GM03348 (cell line): Measurements from ENCODE around the gene FRS2.
A peak's percentile ranks its signal among the peaks of the same experiment; 100 is the strongest.

Source experiments
- DNase-seq: peaks from one replicate; pipeline ENCODE4 v3.0.0; 2012; ENCODE audit warnings: low spot score

Gene FRS2

DNA sequence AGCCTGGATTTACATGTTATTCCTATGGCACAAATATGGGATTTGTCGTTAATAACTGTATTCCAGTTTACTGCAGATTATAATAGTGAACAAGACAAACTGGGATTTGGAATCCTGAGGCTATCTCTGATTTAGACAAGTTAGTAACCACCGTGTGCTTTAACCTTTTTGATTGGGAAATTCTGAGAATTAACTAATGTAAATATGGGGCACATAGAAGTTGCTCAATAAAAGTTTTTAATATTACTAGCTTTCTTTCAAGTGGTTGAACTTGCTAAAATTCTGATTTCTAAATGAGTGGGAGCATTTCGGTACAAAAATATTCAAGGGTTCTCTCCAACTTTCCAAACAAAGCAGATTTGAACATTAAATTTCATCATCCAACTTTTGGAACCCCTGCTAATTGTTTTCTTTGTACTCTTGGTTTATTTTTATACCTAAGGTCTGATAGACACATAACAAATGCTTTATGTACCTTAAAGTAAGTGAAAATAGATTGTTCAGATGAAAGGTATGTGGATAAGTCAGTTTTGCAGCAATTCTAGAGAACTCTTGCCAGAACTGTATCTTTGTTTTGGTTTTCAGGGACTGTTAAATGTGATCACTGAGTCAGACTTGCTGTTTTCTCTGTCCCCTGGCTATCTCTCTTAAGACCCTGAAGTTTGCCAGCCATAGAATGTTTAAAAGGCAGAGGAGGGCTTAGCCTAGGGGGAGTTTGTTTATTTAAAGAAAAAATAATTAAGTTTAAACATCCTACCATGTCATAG, 57.5 kb downstream of the FRS2 start:
- peak; percentile 42 for DNase-seq

DNA sequence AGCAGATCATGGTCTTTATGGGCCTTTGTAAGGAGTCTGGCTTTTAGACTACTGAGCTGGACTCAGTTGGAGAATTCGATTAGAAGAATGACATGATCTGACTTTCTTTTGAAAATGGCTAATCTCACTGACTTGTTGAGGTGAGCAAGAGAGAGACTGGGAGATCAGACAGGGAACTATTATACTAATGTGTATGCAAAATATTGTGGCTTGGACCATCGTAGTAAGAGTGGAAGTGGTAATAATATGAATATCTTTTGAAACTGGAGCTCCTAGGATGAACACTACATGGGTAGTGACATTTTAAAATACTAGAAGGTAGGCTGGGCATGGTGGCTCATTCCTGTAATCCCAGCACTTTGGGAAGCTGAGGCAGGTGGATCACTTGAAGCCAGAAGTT, 58.8 kb downstream of the FRS2 start:
- DNase-seq, result no peak

DNA sequence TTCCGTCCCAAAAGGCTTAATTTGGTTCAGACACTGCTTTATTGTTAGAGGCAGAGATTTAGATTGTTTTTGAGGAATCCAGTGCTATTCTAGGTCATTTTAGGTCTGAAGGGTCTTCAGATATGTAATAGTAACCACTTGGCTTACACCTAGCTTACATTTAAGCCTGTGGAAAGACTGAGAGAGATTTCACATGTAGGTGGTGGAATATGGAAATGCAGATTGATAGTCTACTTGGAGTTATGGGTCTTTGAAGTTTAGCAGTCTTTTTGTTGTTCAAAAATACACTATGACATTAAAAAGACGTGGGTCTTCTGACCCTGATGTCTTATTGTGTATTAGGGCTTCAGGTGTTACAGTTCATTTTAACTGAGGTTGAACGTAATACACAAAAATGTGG, 63.7 kb downstream of the FRS2 start:
- no peak for DNase-seq

DNA sequence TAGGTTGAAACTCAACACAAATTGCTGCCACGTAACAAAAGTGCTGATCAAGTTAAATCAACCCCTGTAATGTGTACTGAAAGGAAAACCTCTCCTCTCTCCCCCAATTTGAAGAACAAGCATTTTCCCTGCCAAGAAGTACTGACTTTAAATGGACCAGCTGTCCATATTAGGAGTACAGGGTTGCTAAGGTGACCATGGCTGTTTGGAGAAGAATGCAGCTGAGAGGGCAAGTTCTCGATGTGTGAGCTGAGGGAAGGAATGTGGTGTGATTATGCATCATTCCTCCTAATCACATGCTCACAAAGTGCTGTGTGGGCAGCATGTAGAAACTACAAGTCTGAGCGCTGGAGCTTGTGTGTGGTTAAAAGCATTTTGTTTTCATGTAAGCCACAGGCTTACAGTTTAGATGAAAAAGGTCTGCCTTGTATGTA, 64.2 kb downstream of the FRS2 start:
- peak; percentile 91 for DNase-seq

DNA sequence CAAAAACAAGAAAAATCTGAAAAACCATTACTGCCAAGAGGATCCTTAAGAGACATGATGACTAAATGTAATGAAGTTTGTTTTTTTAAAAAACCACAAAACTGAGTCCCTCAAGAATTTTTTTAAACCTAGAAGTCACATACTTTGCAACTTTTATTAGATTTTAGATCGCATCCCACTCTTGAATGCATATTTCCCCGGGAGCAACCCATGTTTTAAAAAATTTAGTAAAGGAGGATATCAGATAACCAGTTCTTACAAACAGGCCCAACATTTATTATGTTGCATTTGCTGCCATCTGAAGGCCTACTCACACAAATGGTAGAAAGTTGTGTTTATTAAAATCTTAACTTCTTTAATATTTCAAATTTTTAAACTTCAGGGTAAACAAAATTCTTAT, 70.8 kb downstream of the FRS2 start:
- peak; percentile 58 for DNase-seq

DNA sequence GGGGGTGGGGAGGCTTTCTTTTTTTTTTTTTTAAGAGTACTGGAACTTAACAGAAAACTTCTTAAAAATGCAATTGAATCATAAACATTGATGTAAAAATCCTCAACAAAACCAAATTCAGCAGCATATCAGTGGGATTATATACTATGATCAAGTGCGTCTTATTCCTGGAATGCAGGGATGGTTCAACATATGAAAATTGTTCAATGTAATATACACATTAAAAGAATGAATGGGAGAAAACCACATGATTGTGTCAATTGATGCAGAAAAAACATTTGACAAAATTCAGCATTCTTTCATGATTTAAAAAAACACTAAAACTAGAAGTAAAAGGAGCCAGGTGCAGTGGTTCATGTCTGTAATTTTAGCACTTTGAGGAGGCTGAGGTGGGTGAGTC, 73.9 kb downstream of the FRS2 start:
- DNase-seq, result no peak

DNA sequence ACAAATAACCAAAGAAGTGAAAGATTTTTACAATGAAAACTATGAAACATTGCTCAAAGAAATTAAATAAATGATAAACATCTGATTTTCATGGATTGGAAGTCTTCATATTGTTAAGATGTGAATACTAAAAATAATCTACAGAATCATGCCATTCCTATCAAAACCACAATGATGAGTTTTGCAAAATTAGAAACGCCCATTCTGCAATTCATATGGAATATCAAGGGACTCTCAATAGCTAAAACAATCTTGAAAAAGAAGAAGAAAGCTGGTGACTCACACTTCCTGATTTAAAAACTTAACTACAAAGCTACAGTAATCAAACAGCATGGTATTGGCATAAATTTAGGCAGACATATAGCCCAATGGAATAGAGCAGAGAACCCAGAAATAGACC, 74.9 kb downstream of the FRS2 start:
- DNase-seq, result no peak

DNA sequence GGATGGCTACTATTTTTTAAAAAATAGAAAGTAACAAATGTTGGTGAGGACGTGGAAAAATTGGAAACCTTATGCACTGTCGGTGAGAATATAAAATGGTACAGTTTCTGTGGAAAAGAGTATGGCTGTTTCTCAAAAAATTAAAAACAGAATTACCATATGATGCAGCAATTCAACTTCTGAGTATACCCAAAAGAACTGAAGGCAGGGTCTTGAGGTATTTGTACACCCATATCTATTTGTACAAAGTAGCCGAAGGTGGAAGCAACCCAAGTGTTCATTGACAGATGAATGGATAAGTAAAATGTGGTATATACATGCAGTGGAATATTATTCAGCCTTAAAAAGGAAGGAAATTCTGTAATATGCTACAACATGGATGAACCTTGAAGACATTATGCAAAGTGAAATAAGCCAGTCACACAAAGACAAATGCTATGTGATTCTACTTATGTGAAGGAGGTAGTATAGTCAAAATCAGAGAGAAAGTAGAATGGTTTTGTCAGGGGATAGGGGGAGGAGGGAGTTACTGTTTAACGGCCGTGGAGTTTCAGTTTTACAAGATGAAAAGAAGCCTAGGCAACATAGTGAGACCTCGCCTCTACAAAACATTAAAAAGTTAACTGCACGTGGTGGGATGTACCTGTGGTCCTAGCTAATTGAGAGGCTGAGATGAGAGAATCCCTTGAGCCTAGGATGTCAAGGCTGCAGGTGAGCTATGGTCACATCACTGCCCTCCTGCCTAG, 76.7 kb downstream of the FRS2 start:
- DNase-seq, result no peak

DNA sequence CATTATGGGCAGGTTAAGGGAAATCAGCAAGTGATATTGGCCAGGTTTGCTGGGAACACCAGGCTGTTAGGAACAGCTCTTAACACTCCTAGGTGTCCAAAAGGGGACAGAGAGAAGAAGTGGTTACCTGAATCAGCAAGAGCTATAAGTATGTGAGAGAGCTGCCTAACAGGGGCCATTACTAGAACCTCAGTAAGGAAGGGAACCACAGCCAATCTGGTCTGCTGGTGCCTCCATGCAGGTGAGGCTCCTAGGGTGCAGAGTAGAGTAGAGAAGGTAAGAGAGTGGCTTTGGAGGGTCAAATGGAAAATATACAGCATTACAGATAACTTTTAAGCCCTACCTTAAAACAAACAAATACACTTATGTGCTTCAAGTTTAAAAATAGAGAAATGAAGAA, 78.5 kb downstream of the FRS2 start:
- no peak for DNase-seq

DNA sequence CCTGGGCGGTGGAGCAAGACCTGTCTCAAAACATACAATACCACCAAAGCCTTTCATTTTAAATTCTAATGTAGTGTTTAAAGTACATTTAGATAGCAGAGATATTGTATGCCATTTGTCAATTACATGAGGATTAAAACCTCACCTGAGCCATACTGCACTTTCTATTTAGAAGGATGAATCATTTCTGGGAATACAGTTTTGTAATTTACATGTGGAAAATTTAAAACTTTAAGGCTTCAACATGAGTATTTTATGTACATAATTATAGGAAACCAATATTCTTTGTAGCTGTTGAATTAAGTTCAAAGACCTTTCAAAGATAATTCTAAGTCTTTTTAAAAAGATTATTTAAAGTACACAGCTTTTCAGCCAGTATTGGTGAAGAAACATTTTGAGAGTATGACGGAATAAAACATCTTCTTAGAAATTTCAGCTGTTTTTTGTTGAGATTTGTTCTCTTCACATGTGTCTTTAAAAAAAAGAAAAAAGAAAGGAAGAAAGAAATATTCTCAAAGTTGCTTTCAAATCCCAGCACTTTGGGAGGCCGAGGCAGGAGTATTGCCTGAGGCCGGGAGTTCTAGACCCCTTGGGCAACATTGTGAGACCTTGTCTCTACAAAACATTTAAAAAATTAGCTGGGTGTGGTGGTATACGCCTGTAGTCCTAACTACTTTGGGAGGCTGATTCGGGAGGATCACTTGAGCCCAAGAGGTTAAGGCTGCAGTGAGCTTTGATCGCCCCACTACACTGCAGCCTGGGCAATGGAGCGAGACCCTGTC, 80.6 kb downstream of the FRS2 start:
- DNase-seq, result no peak

DNA sequence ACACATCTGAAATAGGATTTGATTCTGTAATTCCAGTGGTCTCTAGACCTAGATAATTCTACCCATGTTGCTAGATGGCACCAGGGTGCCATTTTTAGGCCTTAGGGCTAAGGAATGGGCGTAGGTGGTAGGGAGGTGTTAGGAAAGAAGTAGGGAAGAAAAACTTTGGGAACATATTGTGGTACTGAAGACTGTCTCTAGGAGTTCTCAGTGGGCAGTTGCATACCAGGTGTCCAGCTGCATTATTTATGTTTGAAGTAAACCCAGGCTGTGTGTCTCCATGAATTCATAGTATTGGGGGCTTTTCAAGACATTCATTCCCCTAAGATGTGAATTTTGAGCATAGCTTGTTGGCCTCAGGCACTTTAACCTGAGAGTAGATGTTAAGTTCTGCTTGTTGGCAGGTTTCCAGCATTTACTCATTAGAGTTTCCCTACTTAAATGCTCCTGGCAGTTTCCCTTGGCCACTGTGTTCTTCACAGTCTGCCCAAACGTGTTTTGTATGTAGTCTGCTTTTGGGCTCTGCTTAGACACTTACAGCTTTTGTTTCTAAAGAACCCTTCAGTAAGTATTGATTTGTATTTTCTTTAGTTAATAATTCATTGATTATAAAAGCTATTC, 83.5 kb downstream of the FRS2 start:
- DNase-seq, result peak; percentile 10

DNA sequence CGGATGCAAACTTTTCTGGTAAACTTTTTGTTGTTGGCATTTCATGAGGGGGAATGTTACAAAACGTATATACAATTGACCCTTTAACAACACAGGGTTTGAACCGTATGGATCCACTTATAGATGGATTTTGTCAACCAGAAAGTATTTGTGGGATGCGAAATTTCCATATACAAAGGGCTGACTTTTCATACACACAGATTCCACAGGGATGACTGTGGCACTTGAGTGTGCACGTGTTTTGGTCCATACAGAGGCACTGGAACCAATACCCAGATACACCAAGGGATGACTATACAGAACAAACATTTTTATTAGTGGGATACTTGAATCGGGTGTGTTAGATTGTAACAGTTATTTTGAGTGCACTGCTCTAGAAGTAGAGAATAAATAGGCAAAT, 85.3 kb downstream of the FRS2 start:
- peak; percentile 79 for DNase-seq

DNA sequence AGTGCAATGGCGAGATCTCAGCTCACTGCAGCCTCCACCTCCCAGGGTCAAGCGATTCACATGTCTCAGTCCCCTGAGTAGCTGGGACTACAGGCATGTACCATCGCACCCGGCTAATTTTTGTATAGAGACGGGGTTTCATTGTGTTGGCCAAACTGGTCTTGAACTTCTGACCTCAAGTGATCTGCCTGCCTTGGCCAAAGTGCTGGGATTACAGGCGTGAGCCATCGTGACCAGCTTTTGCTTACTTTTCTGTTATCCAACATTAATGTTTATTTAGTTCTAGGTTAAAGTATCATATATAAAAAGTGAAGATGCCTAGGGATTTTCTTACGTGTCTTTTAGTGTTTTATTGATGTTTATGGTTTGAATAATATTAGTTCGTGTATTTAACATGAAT, 86.2 kb downstream of the FRS2 start:
- no peak for DNase-seq

DNA sequence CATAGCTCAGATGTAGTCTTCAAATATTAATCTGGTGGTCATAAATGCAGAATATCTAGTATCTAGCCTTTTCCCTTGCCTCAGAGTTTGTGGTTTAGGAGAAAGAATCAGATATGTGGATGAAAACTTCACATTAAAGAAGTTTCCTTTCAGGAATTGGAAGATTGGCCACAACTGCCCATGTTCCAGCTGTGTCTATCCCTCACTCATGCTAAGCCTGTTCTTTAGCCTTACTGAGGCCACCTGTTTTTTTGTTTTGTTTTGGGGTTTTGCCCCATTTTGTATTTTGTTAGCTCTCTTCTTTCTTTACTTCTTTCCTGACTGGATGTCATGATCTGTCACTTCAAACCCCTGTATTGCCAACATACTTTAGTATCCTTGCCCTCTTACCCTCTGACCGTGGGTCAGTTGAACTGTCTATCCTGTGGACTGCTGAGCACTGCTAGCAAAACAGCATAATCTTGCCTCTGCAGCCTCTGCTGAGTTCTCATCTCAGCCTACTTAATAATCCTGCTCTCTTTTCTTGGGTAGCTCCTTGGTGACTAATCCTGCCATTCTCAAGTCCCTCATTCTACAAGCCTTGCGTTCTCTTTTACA, 93.1 kb downstream of the FRS2 start:
- no peak for DNase-seq

DNA sequence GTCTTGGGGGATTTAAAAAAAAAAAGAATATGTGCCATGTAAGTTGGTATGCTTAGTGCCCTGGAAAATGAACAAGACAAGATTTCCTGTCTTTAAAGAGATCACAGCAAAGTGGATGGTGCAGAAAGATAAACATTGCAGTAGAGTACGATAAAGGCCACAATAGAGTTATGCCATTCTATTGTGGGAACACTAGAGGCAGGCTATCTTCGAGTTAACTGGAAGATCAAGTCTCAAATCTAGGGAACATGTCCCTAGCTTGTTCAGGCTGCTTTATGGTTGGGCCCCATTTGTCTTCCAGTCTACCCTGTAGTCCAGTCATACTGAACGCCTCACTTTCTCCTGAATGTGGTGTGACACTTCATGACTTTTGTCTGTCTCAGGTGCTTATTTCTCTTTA, 96.4 kb downstream of the FRS2 start:
- DNase-seq, result no peak

DNA sequence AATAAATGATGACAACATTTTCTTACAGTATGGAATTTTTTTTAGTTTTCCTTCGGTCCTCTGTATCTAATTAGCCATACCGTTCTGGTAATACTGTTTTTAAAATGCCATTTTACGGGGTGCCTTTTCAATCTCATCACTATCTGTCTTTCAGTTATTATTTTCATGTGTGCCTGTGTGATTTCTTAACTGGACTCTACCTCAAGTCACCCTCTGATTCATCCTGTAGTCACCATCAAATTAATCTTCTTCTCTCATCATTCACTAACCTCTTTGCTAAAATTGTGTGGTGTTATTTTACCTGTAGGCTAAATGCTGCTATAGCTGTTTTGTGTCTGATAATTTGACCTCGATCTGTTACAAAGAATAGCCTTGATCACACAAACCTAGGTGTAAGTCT, 99.0 kb downstream of the FRS2 start:
- peak; percentile 25 for DNase-seq

DNA sequence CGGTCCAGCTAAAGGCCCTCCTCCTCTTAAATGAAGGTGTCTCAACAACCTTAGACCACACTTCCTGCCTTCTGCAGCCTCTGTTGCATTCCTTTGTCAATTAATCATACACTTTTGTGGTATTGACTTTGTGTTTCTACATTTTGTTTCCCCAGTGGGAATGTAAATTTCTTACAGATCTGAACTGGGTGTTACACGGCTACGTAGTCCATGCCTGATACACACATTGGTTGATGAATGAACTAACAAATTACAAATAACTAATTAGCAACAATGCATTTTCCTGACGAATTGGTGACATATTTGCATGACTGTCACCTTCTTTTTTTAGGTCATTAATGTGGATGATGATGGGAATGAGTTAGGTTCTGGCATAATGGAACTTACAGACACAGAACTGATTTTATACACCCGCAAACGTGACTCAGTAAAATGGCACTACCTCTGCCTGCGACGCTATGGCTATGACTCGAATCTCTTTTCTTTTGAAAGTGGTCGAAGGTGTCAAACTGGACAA, 99.9 kb downstream of the FRS2 start:
- peak; percentile 53 for DNase-seq

DNA sequence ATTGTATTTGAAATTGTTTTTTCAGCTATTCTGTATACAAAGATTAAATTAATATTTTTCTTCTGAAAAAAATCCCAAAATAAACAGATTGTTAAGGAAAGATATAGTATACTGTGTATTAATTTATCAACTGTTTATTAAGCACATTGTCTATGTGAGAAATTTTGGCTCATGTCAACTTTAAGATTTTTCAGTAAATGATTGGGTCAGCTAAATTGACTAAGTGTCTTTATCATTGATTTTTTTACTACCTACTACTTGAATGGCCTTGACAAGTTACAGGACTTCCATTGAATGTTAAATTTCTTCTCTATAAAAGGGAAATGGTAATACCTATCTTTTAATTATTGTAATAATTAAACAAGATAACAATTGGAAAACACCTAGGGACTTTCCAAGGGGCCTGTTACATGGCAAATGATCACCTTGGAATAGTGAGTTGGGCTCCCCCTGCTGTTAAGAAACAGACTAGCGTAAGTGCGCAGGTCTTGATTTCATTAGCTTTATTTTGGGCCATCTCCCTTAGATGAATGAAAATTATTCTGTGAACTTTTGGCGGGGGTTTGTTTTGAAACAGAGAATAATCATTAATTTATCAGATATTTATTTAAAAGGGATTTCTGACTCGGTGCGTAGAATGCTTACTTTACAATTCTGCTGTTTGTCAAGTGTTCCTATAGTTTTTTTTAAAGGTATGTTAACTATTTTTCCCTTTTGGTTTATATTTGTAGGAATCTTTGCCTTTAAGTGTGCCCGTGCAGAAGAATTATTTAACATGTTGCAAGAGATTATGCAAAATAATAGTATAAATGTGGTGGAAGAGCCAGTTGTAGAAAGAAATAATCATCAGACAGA, 100.6 kb downstream of the FRS2 start:
- peak; percentile 56 for DNase-seq

DNA sequence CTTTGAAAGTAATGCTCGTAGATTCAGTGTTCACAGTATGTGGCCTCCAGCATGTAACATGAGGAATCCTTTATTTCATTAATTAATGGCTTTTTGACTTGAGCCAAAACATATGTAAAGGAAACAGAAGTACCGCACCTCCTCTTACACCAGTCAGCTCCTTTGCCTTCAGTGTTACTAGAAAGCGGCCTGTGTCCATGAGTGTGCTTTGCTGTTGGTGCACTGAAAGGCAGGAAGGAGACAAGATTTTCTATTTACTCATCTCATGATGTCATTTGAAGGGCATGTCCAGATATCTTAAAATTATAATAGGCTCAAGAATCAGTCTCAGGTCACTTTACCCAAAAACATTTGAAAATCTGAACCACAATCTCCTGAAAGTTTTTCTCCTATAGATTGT, 105.2 kb downstream of the FRS2 start:
- DNase-seq, result no peak

DNA sequence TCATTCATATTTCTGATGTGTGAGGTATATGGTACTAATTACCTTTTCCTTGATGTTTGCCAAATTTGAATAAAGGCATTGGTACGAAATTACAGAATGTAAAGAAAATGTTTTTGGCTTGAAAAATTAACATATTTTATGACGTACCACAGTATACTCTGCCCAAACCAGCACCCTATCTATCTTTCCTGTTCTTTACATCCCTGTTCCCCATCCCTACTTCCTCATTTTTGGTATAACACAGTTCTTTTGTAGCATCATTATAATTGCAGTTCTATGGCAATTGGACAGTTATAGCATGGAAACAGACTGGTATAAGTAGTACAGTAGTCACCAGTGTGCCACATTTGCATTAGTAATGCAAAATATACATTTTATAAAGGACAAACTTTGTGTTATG, 108.1 kb downstream of the FRS2 start:
- no peak for DNase-seq

DNA sequence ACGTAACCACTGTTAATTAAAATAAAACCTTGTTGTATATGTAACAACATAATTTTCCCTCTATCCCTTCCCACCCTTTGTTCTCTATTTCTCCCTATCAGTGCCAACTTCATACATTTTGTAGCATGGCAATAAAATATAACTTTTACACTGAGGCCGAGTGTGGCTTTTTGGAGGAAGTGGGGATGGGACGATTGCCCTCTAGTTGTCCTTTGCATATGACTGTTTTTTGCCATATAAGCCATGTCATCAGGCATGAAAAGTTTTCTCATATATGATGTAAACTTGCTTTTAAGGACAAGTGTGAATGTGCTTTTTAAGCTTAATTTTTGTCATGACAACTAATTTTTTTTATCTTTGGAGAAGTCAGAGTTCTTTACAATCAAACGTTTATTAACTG, 108.8 kb downstream of the FRS2 start:
- DNase-seq, result no peak
